HG02678 (cell line): Measurements from ENCODE around the gene AUH.

Experiments used
- ATAC-seq: cut with Tn5 transposase; IDR thresholded peaks from one replicate; pipeline ENCODE4 v1.9.1; 2021; ENCODE audit warnings: mild to moderate bottlenecking, moderate library complexity; ENCODE audit not compliant: unreplicated experiment

Gene AUH

GRCh38 chr9:91256235-91256634 is 105.5 kb downstream of the AUH start:
- no peak for ATAC-seq

- no peak for ATAC-seq
Measured at GRCh38 chr9:91255327-91255726, 106.4 kb downstream of the AUH start.

DNA sequence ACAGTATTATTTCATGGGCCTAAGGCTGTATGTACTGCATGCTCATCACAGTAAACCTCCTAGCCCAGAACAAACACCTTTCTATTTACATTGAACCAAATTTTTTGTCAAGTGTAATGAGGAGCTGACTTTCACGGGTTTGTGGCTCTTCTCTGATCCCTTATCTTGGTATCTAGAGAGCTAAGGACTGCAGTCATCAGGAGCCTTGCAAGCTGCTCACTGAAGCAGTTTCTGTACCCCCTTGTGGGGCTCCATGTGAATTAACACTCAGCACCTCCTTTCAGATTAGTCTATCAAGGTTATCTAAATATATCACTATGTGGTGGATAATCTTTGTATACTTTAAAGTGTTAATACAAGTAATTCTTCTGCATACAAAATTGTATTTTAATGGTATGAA is 108.2 kb downstream of the AUH start:
- ATAC-seq: no peak

DNA sequence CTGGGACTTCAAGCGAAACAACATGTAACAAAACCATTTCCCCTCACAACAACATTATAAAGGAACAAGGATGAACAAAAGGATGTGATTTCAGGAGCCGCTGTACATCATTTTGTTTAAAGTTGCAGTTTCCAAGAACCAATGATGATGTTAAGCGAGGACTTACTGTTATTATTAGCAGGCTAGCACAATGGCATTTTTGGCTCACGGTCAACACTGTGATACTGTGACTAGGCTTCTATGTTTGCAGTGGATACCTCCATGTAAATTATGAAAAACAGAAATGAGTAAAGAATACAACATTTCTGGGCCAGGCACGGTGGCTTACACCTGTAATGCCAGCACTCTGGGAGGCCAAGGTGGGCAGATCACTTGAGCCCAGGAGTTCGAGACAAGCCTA is 113.0 kb downstream of the AUH start:
- no peak for ATAC-seq

GRCh38 chr9:91247278-91247677 is 114.4 kb downstream of the AUH start:
- ATAC-seq: no peak

- ATAC-seq: no peak
Measured at GRCh38 chr9:91246846-91247245, 114.9 kb downstream of the AUH start.

DNA sequence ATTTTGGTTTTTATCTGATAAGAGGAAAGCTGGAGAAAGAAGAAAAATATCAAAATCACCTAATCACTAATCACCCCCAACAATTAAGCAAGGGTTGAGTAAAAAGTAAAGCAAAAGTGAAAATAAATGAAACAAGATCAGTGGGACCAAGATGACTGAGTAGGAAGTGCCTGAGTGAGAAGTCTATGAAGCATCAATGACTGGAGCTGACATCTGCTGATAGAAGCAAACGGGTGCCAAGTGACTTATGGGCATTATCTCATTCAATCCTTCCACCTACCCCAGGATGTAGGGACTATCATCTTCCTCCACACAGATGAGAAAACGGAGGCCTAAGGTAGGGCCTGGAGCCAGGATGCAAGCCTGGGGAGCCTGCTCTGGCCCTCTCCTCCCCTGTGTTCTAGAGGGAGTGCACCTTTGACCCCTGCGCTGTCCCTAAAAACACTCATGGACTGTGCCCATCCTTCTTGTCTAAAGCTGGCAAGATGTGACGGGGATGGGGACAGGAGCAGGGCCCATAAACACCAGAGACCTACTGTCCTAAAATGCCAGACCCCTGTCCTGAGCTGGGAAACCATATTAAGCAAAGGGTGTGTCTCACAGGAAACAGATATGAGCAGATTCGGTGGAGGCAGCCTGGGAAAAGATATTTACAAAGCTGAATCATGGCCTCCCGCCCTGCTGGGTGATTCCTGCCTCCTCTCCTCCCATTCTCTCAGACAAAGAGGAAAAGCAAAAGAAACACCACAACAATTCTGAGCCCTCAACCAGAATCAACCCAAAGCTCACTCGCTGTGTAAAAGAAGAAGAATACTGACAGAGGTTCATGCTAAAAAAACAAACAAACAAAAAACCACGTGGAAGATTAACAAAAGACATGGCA is 116.0 kb downstream of the AUH start:
- no peak for ATAC-seq

- ATAC-seq: no peak
Measured at GRCh38 chr9:91243029-91243428, 118.7 kb downstream of the AUH start.

GRCh38 chr9:91241909-91242308 is 119.8 kb downstream of the AUH start:
- ATAC-seq: no peak

- no peak for ATAC-seq
Measured at GRCh38 chr9:91240596-91241165, 121.0 kb downstream of the AUH start.

- no peak for ATAC-seq
Measured at GRCh38 chr9:91239367-91240111, 122.2 kb downstream of the AUH start.

GRCh38 chr9:91234523-91234922 is 127.2 kb downstream of the AUH start:
- no peak for ATAC-seq

- no peak for ATAC-seq
Measured at GRCh38 chr9:91231619-91232018, 130.1 kb downstream of the AUH start.

- no peak for ATAC-seq
Measured at GRCh38 chr9:91223000-91223399, 138.7 kb downstream of the AUH start.

GRCh38 chr9:91222457-91222856 is 139.3 kb downstream of the AUH start:
- no peak for ATAC-seq

- no peak for ATAC-seq
Measured at GRCh38 chr9:91221332-91221731, 140.4 kb downstream of the AUH start.

DNA sequence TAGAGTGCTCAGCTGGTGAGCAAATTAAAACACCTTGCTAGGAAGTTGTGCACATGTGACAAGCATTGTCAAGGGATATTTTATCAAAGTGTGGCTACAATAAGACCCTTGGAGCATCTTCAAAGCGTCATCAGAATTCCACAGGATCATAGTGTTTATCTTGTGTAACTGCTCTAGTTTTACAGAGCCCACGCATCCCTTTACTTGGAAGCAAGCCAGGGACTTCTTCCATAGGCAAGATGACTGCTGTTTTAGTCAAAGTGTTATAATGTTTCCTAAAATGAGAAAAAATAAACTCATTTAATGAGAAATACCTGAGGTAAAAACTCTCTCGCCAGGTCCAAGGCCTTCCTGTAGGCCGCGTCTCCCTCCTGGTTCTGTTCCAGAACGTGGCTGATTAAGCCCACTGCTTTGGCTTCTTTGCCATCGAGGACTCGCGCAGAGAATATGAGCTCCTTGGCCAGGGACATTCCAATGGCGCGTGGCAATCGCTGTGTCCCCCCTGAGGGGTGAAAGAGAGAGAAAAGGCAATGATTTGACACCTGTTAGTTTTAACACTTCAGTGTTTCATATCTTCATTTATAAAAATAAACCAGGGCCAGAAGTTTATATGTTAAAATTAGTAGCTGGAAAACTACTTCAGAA is 141.1 kb downstream of the AUH start:
- ATAC-seq: no peak

GRCh38 chr9:91220021-91220420 is 141.7 kb downstream of the AUH start:
- ATAC-seq: no peak

GRCh38 chr9:91219557-91219956 is 142.2 kb downstream of the AUH start:
- ATAC-seq: no peak

- no peak for ATAC-seq
Measured at GRCh38 chr9:91217388-91217787, 144.3 kb downstream of the AUH start.

DNA sequence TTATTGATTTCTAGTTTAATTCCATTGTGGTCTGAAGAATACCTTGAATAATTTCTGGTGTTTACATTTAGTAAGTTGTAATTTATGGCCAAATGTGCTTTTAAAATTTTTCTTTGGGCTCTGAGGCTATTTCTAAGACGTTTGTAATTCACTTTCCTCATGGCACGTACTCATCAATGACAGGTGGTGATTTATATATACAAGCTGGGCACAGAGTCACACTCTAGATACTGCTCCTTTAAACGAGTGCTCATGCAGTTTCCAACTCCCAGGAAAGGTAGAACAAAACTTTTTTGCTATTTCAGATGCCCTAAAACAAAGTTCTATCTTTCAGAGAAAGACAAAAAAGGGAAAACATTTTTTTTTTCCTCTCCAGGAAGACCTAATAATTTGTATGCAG is 146.9 kb downstream of the AUH start:
- no peak for ATAC-seq
